ENCODE results near the gene NAT16. TPM values are rescaled to one million over a fixed set of nuclear protein-coding genes. Genes with fewer than 3 reads are reported as not detected.

Gene NAT16
- total RNA-seq: not detected in 2 replicates

GRCh38 chr7:101180130-101180755 lies at the start of gene NAT16:
Gene NAT16 (minus strand): TSS chr7:101180293. CDS start chr7:101174807, 5,486 bp downstream.

GRCh38 chr7:101217388-101218235 lies 37.5 kb upstream of the NAT16 start, which contains the start of the genes PLOD3 and ZNHIT1:
Gene PLOD3 (minus strand): TSS chr7:101217581. CDS start chr7:101217274, 307 bp downstream.
Gene ZNHIT1 (plus strand): TSS chr7:101218165. CDS start chr7:101218196, 31 bp downstream.

GRCh38 chr7:101200862-101201599 lies 20.9 kb upstream of the NAT16 start, which contains the start of gene MOGAT3:
Gene MOGAT3 (minus strand): TSS chr7:101201036. CDS start chr7:101200854, 182 bp downstream.

GRCh38 chr7:101165075-101165957 lies 14.8 kb downstream of the NAT16 start, which contains the start of gene VGF:
Gene VGF (minus strand): TSS chr7:101165569. CDS start chr7:101164843, 726 bp downstream.

GRCh38 chr7:101153969-101154692 lies 26.0 kb downstream of the NAT16 start, which contains the start of gene AP1S1:
Gene AP1S1 (plus strand): TSS chr7:101154476. CDS start chr7:101154515, 39 bp downstream.

GRCh38 chr7:101126651-101127459 lies 53.2 kb downstream of the NAT16 start, which contains the start of gene SERPINE1:
Gene SERPINE1 (plus strand): TSS chr7:101127104. CDS start chr7:101128394, 1,290 bp downstream.

Other genes with a start within 250 kb of the NAT16 start
- gene MUC3A, start 230.8 kb downstream of the NAT16 start, total RNA-seq: not detected in 2 replicates
- not detected in 2 replicates for gene MUC12, start 210.7 kb downstream of the NAT16 start, total RNA-seq
- not detected in 2 replicates for gene MUC17, start 160.2 kb downstream of the NAT16 start, total RNA-seq
- gene TRIM56, start 94.8 kb downstream of the NAT16 start, total RNA-seq: 5.1 and 20.1 TPM in 2 replicates
- gene SERPINE1, start 53.2 kb downstream of the NAT16 start, total RNA-seq: 18.5 and 176 TPM in 2 replicates
- 107 and 116 TPM in 2 replicates for gene AP1S1, start 25.8 kb downstream of the NAT16 start, total RNA-seq
- gene VGF, start 14.7 kb downstream of the NAT16 start, total RNA-seq: under 0.01 and 0.34 TPM in 2 replicates
- not detected in 2 replicates for gene MOGAT3, start 20.7 kb upstream of the NAT16 start, total RNA-seq
- 33.5 and 74.0 TPM in 2 replicates for gene PLOD3, start 37.3 kb upstream of the NAT16 start, total RNA-seq
- 47.1 and 63.2 TPM in 2 replicates for gene ZNHIT1, start 37.9 kb upstream of the NAT16 start, total RNA-seq
- gene CLDN15, start 57.5 kb upstream of the NAT16 start, total RNA-seq: 2.4 and 5.1 TPM in 2 replicates
- gene FIS1, start 64.8 kb upstream of the NAT16 start, total RNA-seq: 104 and 109 TPM in 2 replicates
- 6.8 and 16.3 TPM in 2 replicates for gene IFT22, start 141.5 kb upstream of the NAT16 start, total RNA-seq
- not detected in 2 replicates for gene COL26A1, start 182.6 kb upstream of the NAT16 start, total RNA-seq

Measured in nasal cavity respiratory epithelium epithelial cell of viscerocranial mucosa (primary cell).